ENCODE results near the gene PGC. TPM values are rescaled to one million over a fixed set of nuclear protein-coding genes. Genes with fewer than 3 reads are reported as not detected.

PGC gene
- total RNA-seq, 3 donors from 2014 or later, result 3.2 TPM; not detected in 2

DNA sequence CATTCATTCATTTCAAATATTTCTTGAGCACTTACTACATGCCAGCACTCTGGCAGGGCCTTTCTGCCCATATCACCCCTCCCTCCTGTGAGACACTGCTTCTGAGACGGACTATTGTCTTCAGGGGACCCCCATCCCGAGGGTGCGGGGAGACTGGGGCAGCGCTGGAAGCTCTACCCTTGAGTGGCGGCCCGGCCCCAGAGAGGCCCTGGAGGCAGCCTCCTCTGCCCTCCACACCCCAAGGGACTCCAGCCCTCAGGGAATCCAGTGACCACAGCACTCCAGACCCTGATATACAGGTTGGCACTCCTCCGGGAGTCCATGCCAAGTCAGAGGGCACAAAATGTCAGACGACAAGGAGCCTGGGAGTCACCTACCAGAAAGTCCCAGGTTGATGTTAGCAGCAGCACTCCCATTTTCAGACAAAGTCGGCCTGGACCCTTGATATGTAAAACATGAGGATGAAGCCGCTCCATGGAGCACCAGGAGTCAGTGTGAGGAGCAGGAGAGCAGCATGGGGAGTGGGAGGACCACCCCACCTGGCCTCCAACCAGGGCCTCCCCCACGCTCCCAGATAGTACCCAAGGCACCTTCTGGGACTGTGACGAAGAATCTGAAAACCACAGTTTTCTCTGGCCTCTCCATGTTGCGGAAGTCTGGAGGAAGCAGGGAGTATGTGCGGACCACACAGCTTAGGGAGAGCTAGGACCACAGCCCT lies 32.5 kb downstream of the PGC start:
- Histone ChIP-seq H3K36me3 (no peaks in the 10 kb centered on the region), H3K27ac (peak overlapping the region; percentile 10 to 60), H3K9me3 (no peaks in the 10 kb centered on the region), H3K4me1 (peaks cover 8 to 34% of the 10 kb centered on the region in 2 donors), H3K4me3 (no peak overlapping the region), H3K27me3 (no peaks in the 10 kb centered on the region)
- no peak for DNase-seq (ENCODE audit: low spot score in 2 of 2)
- TF ChIP-seq POLR2A (IDR thresholded peaks at IDR 0.05), result no peak
- TF ChIP-seq, protein P1, sequence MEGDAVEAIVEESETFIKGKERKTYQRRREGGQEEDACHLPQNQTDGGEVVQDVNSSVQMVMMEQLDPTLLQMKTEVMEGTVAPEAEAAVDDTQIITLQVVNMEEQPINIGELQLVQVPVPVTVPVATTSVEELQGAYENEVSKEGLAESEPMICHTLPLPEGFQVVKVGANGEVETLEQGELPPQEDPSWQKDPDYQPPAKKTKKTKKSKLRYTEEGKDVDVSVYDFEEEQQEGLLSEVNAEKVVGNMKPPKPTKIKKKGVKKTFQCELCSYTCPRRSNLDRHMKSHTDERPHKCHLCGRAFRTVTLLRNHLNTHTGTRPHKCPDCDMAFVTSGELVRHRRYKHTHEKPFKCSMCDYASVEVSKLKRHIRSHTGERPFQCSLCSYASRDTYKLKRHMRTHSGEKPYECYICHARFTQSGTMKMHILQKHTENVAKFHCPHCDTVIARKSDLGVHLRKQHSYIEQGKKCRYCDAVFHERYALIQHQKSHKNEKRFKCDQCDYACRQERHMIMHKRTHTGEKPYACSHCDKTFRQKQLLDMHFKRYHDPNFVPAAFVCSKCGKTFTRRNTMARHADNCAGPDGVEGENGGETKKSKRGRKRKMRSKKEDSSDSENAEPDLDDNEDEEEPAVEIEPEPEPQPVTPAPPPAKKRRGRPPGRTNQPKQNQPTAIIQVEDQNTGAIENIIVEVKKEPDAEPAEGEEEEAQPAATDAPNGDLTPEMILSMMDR (IDR thresholded peaks at IDR 0.05), result no peak
- intact Hi-C loops (cut with DNase I; ENCODE audit: low total_unique reads), result no loop called here

DNA sequence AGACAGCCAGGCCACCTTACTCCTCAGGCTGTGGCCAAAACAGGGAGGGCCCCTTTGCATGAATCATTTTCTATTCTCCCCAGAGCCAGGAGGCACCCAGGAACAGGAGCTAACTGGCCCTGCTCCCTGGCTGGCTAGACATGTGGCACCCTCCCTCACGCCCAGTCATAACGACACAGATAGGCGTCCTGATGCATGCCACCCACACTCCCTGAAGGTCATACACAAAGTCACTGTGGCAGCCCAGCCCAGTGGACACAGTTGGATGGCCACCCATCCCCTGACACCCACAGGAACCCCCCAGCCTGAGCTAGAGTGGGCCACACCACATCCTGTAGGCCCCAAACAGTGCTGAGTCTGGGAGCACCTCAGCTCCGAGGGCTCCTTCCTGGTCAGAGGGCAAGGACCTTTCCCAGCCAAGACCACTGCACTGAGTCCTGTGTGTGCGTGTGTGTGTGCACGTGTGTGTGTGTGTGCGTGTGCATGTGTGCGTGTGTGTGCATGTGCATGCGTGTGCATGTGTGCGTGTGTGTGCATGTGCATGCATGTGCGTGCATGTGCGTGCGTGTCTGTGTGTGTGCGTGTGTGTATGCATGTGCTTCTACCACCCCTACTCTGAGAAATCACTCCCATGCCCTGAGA lies 33.4 kb downstream of the PGC start:
- Histone ChIP-seq H3K4me3 (no peak overlapping the region), H3K27me3 (no peaks in the 10 kb centered on the region), H3K36me3 (no peaks in the 10 kb centered on the region), H3K9me3 (no peaks in the 10 kb centered on the region), H3K27ac (peak overlapping the region; percentile 94), H3K4me1 (peaks cover 8 to 34% of the 10 kb centered on the region in 2 donors)
- no peak for DNase-seq (ENCODE audit: low spot score in 2 of 2)
- intact Hi-C loops (cut with DNase I; ENCODE audit: low total_unique reads), result no loop called here
- TF ChIP-seq POLR2AphosphoS5 (IDR thresholded peaks at IDR 0.05) (no peak), POLR2A (IDR thresholded peaks at IDR 0.05) (no peak)
- TF ChIP-seq, protein P1 (IDR thresholded peaks at IDR 0.05), result no peak

DNA sequence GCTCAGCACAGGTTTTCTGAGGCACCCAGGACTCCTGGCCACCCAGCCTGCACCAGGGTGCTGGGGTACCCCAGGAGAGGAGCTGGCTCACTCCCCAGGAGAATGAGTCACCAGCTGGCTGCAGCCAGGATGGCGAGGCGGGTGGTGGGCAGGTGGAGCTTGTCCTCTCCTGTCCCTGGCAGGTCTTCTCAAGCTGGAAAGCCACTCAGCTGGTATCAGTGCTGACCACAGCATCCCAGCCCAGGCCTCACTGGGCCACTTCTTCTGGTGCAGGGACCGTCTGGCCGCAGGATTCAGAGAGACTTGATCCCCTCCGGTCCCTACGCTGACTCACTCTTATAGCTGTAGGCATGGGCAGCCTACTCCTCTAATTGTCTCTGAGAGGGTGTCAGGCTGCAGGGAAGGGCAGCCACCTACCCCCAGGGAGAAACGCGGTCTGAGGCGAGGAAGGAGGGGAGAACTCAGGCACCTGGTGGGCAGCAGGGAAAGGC lies 34.0 kb downstream of the PGC start:
- Histone ChIP-seq H3K27me3 (no peaks in the 10 kb centered on the region), H3K4me3 (peak overlapping the region in 1 of 3 donors; percentile 20), H3K36me3 (no peaks in the 10 kb centered on the region), H3K27ac (peak overlapping the region; percentile 94), H3K9me3 (no peaks in the 10 kb centered on the region), H3K4me1 (peaks cover 8 to 35% of the 10 kb centered on the region in 2 donors)
- intact Hi-C loops (cut with DNase I; ENCODE audit: low total_unique reads), result no loop called here
- no peak for TF ChIP-seq POLR2A (IDR thresholded peaks at IDR 0.05)
- TF ChIP-seq POLR2AphosphoS5 (IDR thresholded peaks at IDR 0.05), result no peak
- TF ChIP-seq, protein P1 (IDR thresholded peaks at IDR 0.05), result no peak
- peak; percentile 79 to 85 for DNase-seq (ENCODE audit: low spot score in 2 of 2)

DNA sequence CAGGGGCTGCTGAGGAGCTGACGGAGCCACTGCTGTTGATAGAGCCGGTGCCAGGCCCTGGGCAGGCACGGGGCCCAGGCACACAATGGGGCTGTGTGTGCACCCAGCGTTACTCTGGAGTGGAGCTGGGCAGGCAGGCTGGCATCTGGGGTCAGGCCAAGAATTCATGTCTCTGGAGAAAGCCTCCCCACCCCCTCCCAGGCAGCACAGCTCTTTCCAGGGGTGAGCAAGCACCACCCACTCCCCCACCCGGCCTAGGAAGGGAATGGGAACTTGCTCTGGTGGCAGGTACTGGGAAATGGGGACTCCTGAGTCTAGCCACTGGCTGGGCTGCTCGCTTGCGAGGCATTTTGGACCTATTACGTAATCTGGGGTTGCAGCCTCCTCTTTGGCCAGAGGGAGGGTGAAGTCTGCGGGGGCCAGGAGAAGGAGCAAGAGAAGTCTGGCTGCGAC lies 34.5 kb downstream of the PGC start:
- DNase-seq (ENCODE audit: low spot score in 2 of 2), result peak; percentile 77 to 92

More for the DNA sequence above, 34.5 kb downstream of the PGC start:
- TF ChIP-seq POLR2A (IDR thresholded peaks at IDR 0.05), result no peak
- TF ChIP-seq POLR2AphosphoS5 (IDR thresholded peaks at IDR 0.05), result peak in 1 of 3 donors; percentile 12
- TF ChIP-seq, protein P1 (IDR thresholded peaks at IDR 0.05), result peak in 1 of 3 donors; percentile 35
- peak overlapping the region; percentile 94 for H3K27ac ChIP-seq
- H3K9me3 ChIP-seq, result no peaks in the 10 kb centered on the region
- intact Hi-C loops (cut with DNase I; ENCODE audit: low total_unique reads), result no loop called here
- peak overlapping the region in 1 of 3 donors; percentile 20 for H3K4me3 ChIP-seq
- peaks cover 12 to 39% of the 10 kb centered on the region in 2 donors for H3K4me1 ChIP-seq
- no peaks in the 10 kb centered on the region for H3K27me3 ChIP-seq
- no peaks in the 10 kb centered on the region for H3K36me3 ChIP-seq
